Lung microvascular endothelial cell (primary cell): ENCODE results near the gene TTF2. TPM values are rescaled to one million over a fixed set of nuclear protein-coding genes. Genes with fewer than 3 reads are reported as not detected.

Experiments
- DNase-seq, 2 donors: peaks; one replicate each; pipeline versions ENCODE4 v3.0.0 to v3.0.0-alpha.2; 2010; ENCODE audit warnings: low read depth in 2 of 2
- total RNA-seq: library from RNA; depleted of rRNA; stranded (reverse); fragments of >200 nt; gene quantifications from 2 replicates; pipeline ENCODE4 v1.2.1, GENCODE V29; 2014

TTF2 gene
- total RNA-seq, 1 donor from 2014 or later = 6.9 TPM

GRCh38 chr1:117120774-117121588, 60.9 kb downstream of the TTF2 start:
- DNase-seq = no peak

DNA sequence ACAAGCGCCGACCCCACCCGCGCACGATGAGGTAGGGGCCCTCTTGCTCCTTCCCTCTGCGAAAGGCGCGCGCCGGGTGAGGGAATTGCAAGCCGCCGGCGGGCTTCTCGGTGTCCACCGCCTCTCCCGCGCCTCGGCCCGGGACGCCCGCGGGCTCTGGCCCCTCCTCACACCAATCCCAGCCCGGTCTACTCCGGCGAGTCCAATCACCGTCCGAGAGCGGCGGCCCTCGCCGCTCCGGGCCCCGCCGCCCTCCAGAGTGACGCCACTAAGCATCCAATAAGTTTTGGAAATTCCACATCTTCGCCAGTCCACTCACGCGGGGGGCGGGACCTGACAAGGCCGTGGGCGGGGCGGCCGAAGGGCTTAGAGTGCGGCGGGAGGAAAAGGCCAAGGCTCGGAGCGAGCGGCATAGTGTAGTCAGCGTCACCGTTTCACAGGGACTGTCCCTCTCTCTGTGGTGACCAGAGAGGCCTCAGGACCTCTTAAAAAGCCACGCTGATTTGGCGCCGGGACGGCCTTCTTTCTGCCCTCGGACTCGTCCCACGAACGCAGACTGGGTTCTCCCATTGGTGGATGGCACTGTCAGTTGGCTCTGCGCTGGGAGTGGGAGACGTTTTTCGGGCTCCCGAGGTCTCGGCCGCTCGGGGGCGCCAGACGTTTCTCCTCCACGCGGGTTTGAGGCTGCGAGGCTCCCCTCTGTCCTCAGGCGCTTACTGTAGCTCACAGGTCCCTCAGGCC, 61.6 kb downstream of the TTF2 start, which contains the start of gene TRIM45:
TRIM45 (minus strand) TSS at position 161 of the 741 bp plus-strand sequence. CDS start 548 bp downstream, outside the sequence.
- peak; percentile 97 for DNase-seq

DNA sequence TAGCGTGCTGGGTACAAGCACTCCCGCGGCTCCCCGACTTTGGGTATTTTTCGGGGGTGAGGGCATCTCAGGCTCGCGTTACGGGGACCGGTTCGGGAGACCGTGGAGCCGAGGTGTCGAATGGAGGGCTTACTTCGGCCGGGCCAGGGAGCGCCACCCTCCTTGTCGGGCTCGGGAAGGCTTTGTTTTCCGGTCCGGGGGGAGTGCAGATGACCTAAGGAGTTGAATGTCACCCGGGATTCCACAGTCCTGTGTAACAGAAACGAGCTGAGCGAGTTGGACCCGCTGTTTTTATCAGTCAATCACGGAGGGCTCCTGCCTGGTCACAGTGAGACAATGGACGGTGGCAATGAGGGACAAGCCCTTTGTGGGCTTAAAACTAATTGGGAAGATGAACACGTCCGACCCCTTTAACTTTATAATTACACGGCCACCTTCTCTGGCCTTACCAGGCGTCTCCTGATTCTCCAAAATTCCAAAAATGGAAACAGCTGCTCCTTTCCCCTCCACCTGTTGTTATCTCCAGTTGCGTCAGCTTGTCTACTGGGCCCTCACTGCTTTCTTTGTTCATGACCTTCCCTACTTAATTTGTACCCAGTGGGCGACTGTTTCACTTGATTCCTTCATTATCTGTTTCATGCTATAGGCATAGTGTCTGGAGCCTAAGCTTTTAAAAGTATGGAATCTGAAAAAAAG, 62.4 kb downstream of the TTF2 start:
- DNase-seq = no peak

DNA sequence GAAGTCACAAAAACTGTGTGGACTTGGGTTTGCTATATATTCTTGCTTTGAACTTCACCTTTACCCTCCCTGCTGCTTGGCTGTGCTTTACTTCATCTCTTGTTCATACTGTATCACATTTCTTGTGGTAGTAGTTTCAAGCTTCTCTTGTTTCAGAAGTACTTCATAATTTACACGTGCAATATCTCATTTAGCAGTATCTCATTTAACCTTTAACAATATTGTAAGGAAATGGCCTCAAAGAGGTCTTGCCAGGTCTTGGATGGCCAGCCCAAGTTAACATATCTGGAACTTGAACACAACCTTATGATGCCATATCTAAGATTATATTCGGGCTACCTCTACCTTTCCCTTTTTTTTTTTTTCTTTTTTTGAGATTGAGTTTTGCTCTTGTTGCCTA, 63.1 kb downstream of the TTF2 start:
- no peak for DNase-seq

DNA sequence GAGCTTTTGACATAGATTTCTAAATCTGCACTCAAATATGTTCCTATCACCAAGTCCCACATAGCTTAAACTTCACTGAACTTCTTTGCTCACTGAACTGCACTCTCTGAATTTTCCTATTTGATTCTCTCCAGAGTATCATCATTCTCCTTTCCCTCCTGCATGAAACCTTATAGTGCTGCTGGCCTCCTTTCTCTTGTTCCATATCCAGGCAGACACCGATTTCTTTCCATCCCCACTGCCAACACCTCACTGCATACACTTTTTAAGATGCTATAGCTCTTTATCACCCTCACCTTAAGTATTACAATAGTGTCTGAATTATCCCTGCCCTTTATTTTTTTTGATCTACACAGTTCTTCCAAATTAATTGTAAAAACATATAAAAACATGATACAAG, 64.5 kb downstream of the TTF2 start:
- no peak for DNase-seq

DNA sequence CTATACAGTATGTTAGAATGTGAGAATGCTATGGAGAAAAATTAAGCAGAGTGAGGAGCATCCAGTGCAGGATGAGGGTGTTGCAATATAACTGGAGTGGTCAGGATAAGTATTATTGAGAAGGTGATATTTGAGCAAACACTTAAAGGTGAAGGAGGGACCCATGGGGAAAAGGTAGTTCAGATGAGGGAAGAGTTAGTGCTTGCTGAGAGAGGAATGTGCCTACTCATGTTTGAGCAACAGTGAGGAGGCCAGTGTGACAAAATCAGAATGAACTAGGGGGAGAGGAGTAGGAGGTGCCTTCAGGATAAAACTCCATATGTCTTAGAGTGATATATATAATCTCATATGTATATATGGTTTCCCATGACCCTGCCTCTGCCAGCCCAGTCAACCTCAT, 67.7 kb downstream of the TTF2 start:
- no peak for DNase-seq

DNA sequence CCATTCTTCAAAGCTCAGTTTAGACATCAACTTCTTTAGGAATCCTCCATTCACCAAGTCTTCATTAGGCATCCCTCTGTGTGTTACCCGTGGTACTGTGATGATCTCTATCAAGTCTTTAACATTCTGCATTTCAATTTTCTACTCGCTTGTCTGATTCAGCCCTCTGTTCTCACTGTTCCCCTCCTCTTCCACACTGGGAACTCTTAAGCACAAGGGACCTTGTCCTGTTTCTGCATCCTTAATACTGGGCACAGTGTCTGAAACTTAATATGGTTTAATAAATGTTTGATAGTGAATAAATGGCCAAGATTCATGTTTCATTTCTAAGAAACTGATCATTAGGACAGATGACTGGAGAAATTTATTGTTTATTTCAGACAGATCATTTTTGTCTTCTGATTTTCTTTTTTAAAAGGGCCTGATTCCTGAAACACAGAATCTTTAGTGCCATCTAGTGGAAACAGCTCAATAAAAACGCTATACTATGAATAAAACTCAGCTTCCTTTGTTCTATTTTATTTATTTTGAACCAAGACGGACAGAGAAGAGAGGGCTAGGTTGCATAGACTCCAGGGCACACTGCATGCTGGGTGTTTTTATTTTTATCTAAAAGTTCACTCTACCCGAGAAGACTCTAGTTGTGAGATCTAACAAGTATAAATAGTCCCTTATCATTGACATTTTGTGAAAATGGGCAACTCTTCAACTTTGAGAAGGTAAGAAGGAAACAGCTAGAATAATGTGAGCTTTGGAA, 68.4 kb downstream of the TTF2 start:
- DNase-seq = peak; percentile 59 to 62

- DNase-seq = no peak
Measured at GRCh38 chr1:117130526-117130925, 70.4 kb downstream of the TTF2 start.

DNA sequence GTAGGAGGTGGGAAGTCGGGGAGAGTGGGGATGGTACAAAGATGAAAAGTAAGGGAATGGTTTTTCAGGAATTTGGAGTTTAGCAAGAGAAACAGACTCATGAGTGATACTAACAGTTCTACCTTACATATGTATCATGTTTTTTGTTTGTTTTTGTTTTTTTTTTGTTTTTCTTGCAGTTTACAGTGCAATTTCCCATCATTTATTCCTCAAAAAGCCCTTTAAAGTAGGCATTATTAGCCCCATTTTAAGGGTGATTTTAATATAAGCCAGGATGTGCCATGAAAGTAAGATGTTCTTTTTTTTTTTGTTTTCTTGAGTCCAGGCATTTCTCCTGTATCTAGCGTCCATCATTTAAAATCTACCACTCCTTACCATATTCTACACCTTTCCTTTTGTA, 75.2 kb downstream of the TTF2 start:
- DNase-seq = no peak

- no peak for DNase-seq
Measured at GRCh38 chr1:117136749-117137148, 76.6 kb downstream of the TTF2 start.

DNA sequence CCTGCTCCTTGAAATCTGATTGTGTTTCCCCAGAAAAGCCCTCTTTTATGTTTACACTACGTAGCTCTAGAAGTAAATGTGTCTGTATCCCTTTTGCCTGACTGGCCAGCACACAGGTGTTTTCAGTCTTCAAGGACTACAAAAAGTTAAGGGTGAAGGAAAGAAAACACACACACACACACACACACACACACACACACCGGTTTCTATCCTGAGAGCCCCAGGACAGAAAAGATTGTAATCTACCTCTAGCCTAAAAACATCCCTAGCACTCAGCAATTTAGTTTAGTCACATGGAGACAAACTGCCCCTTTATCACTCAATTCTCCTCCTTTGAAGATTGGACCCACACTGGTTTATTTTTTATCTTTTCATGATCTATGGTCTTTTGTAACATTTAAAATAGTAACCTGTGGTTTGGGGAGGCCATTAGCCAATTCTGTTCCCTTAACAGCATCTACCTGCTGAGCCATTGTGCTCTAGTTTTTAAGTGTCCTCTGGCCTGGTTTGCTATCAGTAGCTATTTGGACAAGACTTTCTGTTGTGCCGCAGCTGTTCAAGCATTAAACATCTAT, 77.2 kb downstream of the TTF2 start:
- no peak for DNase-seq

DNA sequence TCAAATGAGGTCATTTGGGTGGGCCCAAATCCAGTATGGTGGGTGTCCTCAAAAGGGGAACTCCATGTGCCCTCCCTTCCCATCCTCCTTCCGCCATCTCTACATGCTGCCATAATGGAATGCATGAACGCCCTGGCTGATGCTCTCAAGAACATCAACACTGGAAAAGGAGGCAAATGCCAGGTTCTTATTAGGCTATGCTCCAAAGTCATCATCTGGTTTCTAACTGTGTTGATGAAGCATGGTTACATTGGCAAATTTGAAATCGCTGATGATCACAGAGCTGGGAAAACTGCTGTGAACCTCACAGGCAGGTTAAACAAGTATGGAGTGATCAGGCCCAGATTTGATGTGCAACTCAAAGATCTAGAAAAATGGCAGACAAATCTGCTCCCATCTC, 78.0 kb downstream of the TTF2 start:
- DNase-seq = no peak

DNA sequence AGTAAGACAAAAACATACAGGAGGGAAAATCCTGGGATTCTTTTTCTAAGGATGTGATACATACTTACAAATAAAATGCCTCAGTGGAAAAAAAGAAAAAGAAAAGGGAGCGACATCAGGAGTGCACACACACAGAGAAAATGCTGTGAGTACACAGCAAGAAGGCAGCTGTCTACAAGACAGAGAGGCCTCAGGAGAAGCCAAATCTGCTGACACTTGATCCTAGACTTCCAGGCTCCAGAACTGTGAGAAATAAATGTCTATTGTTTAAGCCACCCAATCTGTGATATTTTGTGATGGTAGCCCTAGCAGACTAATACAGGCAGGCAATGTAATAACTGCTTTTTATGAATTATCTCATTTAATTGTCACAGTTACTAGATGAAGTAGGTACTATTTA, 78.4 kb downstream of the TTF2 start:
- DNase-seq = no peak

- DNase-seq = no peak
Measured at GRCh38 chr1:117142200-117142599, 82.1 kb downstream of the TTF2 start.

DNA sequence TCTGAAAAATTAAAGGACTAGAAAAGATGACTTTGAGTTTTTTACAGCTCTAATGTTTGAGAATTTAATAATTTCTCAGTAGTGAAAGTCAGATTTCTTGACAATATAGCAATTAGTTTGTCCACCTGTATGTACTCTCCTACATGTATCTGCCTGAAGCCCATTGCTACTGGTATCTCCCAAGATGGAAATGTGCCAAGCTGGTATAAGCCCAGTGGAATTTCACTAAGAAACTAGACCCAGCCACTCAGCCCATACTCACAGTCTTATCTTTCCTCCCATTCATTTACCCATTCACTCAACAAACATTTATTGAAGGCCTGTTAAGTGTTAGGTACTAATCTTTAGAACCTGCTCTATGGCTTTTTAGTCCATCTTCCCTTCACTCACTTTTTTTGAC, 83.0 kb downstream of the TTF2 start:
- DNase-seq = no peak

GRCh38 chr1:117143871-117144270, 83.7 kb downstream of the TTF2 start:
- DNase-seq = no peak

- no peak for DNase-seq
Measured at GRCh38 chr1:117146072-117146471, 85.9 kb downstream of the TTF2 start.

DNA sequence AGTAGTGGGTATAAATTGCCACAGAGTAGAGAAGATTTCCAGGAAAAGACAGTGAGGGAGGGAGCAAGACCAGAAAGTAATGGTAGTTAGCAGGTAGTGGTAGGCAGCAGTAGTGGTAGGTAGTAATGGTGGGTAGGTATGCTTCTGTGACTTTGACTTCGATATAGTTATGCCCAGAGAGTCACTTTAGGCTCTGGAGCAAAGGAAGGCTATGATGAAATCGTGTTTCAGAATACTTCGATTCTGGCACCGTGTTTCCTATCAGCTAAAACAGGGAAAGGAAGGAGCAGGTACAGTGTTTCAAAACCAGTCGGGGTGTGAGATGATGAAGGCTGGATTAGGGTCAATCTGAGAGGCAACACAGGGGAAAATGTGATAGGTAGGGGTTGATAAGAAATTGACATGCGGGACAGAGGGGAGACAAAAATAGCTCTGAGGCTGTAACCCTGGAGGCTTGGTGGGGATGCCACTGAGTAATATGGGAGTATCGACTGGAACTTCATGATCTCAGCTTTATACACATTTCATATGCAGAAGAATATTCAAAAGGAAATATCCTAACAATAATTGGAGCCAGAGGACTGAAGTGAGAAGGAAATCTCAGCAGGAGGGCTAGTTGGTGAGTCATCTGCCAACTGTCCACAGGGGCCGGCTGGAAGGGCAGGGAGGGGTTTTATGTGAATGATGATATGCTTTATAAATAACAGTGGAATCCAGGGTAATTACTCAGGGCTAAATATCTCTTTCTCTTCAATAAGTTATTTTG, 86.6 kb downstream of the TTF2 start:
- DNase-seq = peak; percentile 43 to 67

- DNase-seq = no peak
Measured at GRCh38 chr1:117147341-117147831, 87.3 kb downstream of the TTF2 start.
